Neuronal stem cell (in vitro differentiated cells): ENCODE measurements around the gene PCLAF.

Source experiments
- DNase-seq: peaks from one replicate; pipeline ENCODE4 v3.0.0-alpha.2; 2013; ENCODE audit warnings: low spot score
- H2AFZ ChIP-seq: one replicate; pipeline ENCODE4 v1.6.1; 2013; ENCODE audit warnings: mild to moderate bottlenecking, low read length, inconsistent platforms
- H2AK5ac ChIP-seq: 2 replicates; pipeline ENCODE4 v1.6.1; 2013; ENCODE audit warnings: low read depth, mild to moderate bottlenecking, inconsistent platforms, low read length, moderate library complexity, mixed read lengths
- H2BK120ac ChIP-seq: 2 replicates; pipeline ENCODE4 v1.6.1; 2013; ENCODE audit warnings: low read depth, mild to moderate bottlenecking, inconsistent platforms, low read length, moderate library complexity, mixed read lengths
- H2BK12ac ChIP-seq: one replicate; pipeline ENCODE4 v1.6.1; 2013; ENCODE audit warnings: low read length, inconsistent platforms
- H2BK15ac ChIP-seq: 2 replicates; pipeline ENCODE4 v1.6.1; 2013; ENCODE audit warnings: mild to moderate bottlenecking, low read length, inconsistent platforms, mixed read lengths
- H2BK5ac ChIP-seq: one replicate; pipeline ENCODE4 v1.6.1; 2013; ENCODE audit warnings: inconsistent platforms, mild to moderate bottlenecking, low read length, moderate library complexity
- H3K14ac ChIP-seq: one replicate; pipeline ENCODE4 v1.6.1; 2013; ENCODE audit warnings: low read length, inconsistent platforms
- H3K18ac ChIP-seq: 2 replicates; pipeline ENCODE4 v1.6.1; 2013; ENCODE audit warnings: low read length, inconsistent platforms
- H3K23ac ChIP-seq: 2 replicates; pipeline ENCODE4 v1.6.1; 2013; ENCODE audit warnings: low read depth, mild to moderate bottlenecking, mixed read lengths, low read length, inconsistent platforms; ENCODE audit not compliant: poor library complexity
- H3K27ac ChIP-seq: replicated peaks from 3 replicates; pipeline ENCODE4 v1.5.1; 2013; ENCODE audit warnings: low read length, inconsistent platforms
- H3K27me3 ChIP-seq, 3 experiments: 2 replicates each; pipeline ENCODE4 v1.6.1; 2013; ENCODE audit warnings: low read length in 3 of 3, mild to moderate bottlenecking in 2 of 3, inconsistent platforms in 1 of 3, low read depth in 1 of 3, mixed read lengths in 1 of 3, moderate library complexity in 1 of 3; ENCODE audit not compliant: control insufficient read depth in 3 of 3, insufficient read depth in 3 of 3
- H3K36me3 ChIP-seq, 2 donors: replicated peaks in 1 of 2; 2 replicates each; pipeline ENCODE4 v1.6.1; 2013; ENCODE audit warnings: low read length in 2 of 2; ENCODE audit not compliant: control insufficient read depth in 2 of 2, insufficient read depth in 2 of 2
- H3K4ac ChIP-seq: 2 replicates; pipeline ENCODE4 v1.6.1; 2013; ENCODE audit warnings: inconsistent platforms, mild to moderate bottlenecking, low read length, moderate library complexity
- H3K4me1 ChIP-seq, 2 donors: 1 replicate in 1 of 2; 2 replicates in 1 of 2; pipeline ENCODE4 v1.6.1; 2013; ENCODE audit warnings: low read length in 2 of 2, low read depth in 1 of 2; ENCODE audit not compliant: control insufficient read depth in 2 of 2, insufficient read depth in 1 of 2
- H3K4me2 ChIP-seq: one replicate; pipeline ENCODE4 v1.6.1; 2013; ENCODE audit warnings: mild to moderate bottlenecking, low read length, inconsistent platforms; ENCODE audit not compliant: insufficient read depth, poor library complexity, severe bottlenecking
- H3K4me3 ChIP-seq, 2 donors: 2 replicates each; pipeline ENCODE4 v1.5.1; 2013; ENCODE audit warnings: low read length in 2 of 2, mild to moderate bottlenecking in 2 of 2, inconsistent platforms in 1 of 2, moderate library complexity in 1 of 2
- H3K79me1 ChIP-seq: one replicate; pipeline ENCODE4 v1.6.1; 2013; ENCODE audit warnings: low read depth, mild to moderate bottlenecking, inconsistent platforms, low read length, moderate library complexity
- H3K9ac ChIP-seq: one replicate; pipeline ENCODE4 v1.6.1; 2013; ENCODE audit warnings: mild to moderate bottlenecking, low read depth, low read length, inconsistent platforms; ENCODE audit not compliant: poor library complexity
- H3K9me3 ChIP-seq, 2 donors: replicated peaks in 1 of 2; 2 replicates each; pipeline versions ENCODE3 to v1.6.1; 2013; ENCODE audit warnings: low read length in 2 of 2, mild to moderate bottlenecking in 2 of 2, inconsistent platforms in 1 of 2, low read depth in 1 of 2, mixed read lengths in 1 of 2, moderate library complexity in 1 of 2; ENCODE audit not compliant: control insufficient read depth in 2 of 2, insufficient read depth in 1 of 2
- H4K8ac ChIP-seq: one replicate; pipeline ENCODE4 v1.6.1; 2013; ENCODE audit warnings: low read depth, mild to moderate bottlenecking, inconsistent platforms, low read length, moderate library complexity
- H4K91ac ChIP-seq: one replicate; pipeline ENCODE4 v1.6.1; 2013; ENCODE audit warnings: low read length, low read depth, mild to moderate bottlenecking, inconsistent platforms; ENCODE audit not compliant: poor library complexity
- WGBS, 2 donors: extraction: QIAGEN DNeasy Blood & Tissue Kit; methylation state at CpG; one replicate each; pipeline ENCODE4 v1.1.7; 2013; ENCODE audit warnings: missing lambda C conversion rate in 2 of 2, mixed read lengths in 1 of 2; ENCODE audit not compliant: insufficient read length in 2 of 2, insufficient replicate concordance in 1 of 2; ENCODE audit errors: extremely low coverage in 2 of 2; 5-methylcytosine and 5-hydroxymethylcytosine counted together

The PCLAF gene

GRCh38 chr15:64389036-64389435 is 7.8 kb upstream of the PCLAF start:
- Histone ChIP-seq H3K14ac (no peak overlapping the region), H4K8ac (no peak overlapping the region), H2BK15ac (no peak overlapping the region), H2AK5ac (no peak overlapping the region), H3K27me3 (no peaks in the 10 kb centered on the region), H3K27ac (no peak overlapping the region), H3K4me3 (peak overlapping the region in 1 of 2 donors; percentile 64), H3K23ac (no peak overlapping the region), H2BK12ac (no peak overlapping the region), H2AFZ (no peak overlapping the region), H3K36me3 (peaks cover 0 to 11% of the 10 kb centered on the region in 2 donors), H3K4me1 (no peaks in the 10 kb centered on the region), H3K18ac (no peak overlapping the region), H2BK120ac (no peak overlapping the region), H2BK5ac (no peak overlapping the region), H3K4ac (no peak overlapping the region), H3K9me3 (no peaks in the 10 kb centered on the region), H3K9ac (no peak overlapping the region), H4K91ac (no peak overlapping the region), H3K79me1 (peaks cover 3% of the 10 kb centered on the region), H3K4me2 (no peak overlapping the region)
- no CpG with 5 or more reads among the region's 5 CpGs for WGBS, 2 donors
- no peak for DNase-seq

GRCh38 chr15:64387562-64388168 is 6.4 kb upstream of the PCLAF start, which contains the start of gene TRIP4:
TRIP4 (plus strand) TSS chr15:64387836; CDS start chr15:64387864, 28 bp downstream.
- Histone ChIP-seq H4K91ac (no peak within 1 kb of the TSS), H2BK15ac (no peak within 1 kb of the TSS), H3K4me2 (peak within 1 kb of the TSS; percentile 66), H3K79me1 (peaks cover 3% of the 10 kb centered on the region), H3K36me3 (peaks cover 0 to 3% of the 10 kb centered on the region in 2 donors), H3K14ac (no peak within 1 kb of the TSS), H3K9me3 (no peaks in the 10 kb centered on the region), H2BK12ac (no peak within 1 kb of the TSS), H3K4me1 (no peaks in the 10 kb centered on the region), H3K9ac (peak within 1 kb of the TSS; percentile 95), H3K4me3 (peak within 1 kb of the TSS; percentile 64 to 89), H2AFZ (peak within 1 kb of the TSS; percentile 85), H2AK5ac (no peak within 1 kb of the TSS), H2BK120ac (peak within 1 kb of the TSS; percentile 66), H3K4ac (no peak within 1 kb of the TSS), H3K27ac (peak within 1 kb of the TSS; percentile 52), H3K27me3 (no peaks in the 10 kb centered on the region), H3K23ac (peak within 1 kb of the TSS; percentile 97), H2BK5ac (no peak within 1 kb of the TSS), H4K8ac (no peak within 1 kb of the TSS), H3K18ac (peak within 1 kb of the TSS; percentile 90)
- WGBS, 2 donors, result no CpG with 5 or more reads among the region's 35 CpGs
- DNase-seq, result peak; percentile 78

- no peak overlapping the region for H3K23ac ChIP-seq
- no peak overlapping the region for H3K4me3 ChIP-seq
- H3K27ac ChIP-seq, result no peak overlapping the region
- H2AFZ ChIP-seq, result no peak overlapping the region
- no peaks in the 10 kb centered on the region for H3K4me1 ChIP-seq
- peaks cover 3% of the 10 kb centered on the region for H3K79me1 ChIP-seq
- no peaks in the 10 kb centered on the region for H3K9me3 ChIP-seq
- H3K18ac ChIP-seq, result no peak overlapping the region
- WGBS, 2 donors, result no CpG with 5 or more reads among the region's 7 CpGs
- DNase-seq, result no peak
- no peaks in the 10 kb centered on the region for H3K27me3 ChIP-seq
- H2BK5ac ChIP-seq, result no peak overlapping the region
- H2AK5ac ChIP-seq, result no peak overlapping the region
- H3K4ac ChIP-seq, result no peak overlapping the region
- no peak overlapping the region for H2BK120ac ChIP-seq
- H4K91ac ChIP-seq, result no peak overlapping the region
- no peak overlapping the region for H4K8ac ChIP-seq
- H3K4me2 ChIP-seq, result no peak overlapping the region
- H3K14ac ChIP-seq, result no peak overlapping the region
- H3K36me3 ChIP-seq, result no peaks in the 10 kb centered on the region
- no peak overlapping the region for H2BK12ac ChIP-seq
- H3K9ac ChIP-seq, result no peak overlapping the region
- H2BK15ac ChIP-seq, result no peak overlapping the region
Measured at GRCh38 chr15:64386291-64386690, 5.0 kb upstream of the PCLAF start.

GRCh38 chr15:64383760-64384159 is 2.5 kb upstream of the PCLAF start:
- H3K79me1 ChIP-seq, result no peaks in the 10 kb centered on the region
- H2BK12ac ChIP-seq, result no peak overlapping the region
- no peak overlapping the region for H2AFZ ChIP-seq
- H3K18ac ChIP-seq, result no peak overlapping the region
- no peak overlapping the region for H3K4me2 ChIP-seq
- no peak overlapping the region for H3K14ac ChIP-seq
- H2BK15ac ChIP-seq, result no peak overlapping the region
- DNase-seq, result no peak
- no peak overlapping the region for H2BK5ac ChIP-seq
- no peak overlapping the region for H3K4me3 ChIP-seq
- no peak overlapping the region for H3K4ac ChIP-seq
- H2AK5ac ChIP-seq, result no peak overlapping the region
- no peak overlapping the region for H3K27ac ChIP-seq
- H4K8ac ChIP-seq, result no peak overlapping the region
- no peak overlapping the region for H4K91ac ChIP-seq
- no peak overlapping the region for H3K23ac ChIP-seq
- peaks cover 0 to 4% of the 10 kb centered on the region in 2 donors for H3K4me1 ChIP-seq
- no peak overlapping the region for H2BK120ac ChIP-seq
- H3K9ac ChIP-seq, result no peak overlapping the region
- WGBS, 2 donors, result no CpG with 5 or more reads among the region's 2 CpGs
- no peaks in the 10 kb centered on the region for H3K9me3 ChIP-seq
- no peaks in the 10 kb centered on the region for H3K27me3 ChIP-seq
- H3K36me3 ChIP-seq, result peaks cover 0 to 14% of the 10 kb centered on the region in 2 donors
